Urothelium cell line (cell line): Measurements from ENCODE around the gene PPP2R5A.
"Not testable (repeated sequence)": the region's sequence is repeated elsewhere in the genome, so short reads cannot be mapped to it uniquely, and the experiment has no call there.

Source experiments
- DNase-seq: peaks from one replicate; pipeline ENCODE4 v3.0.0; 2011; ENCODE audit warnings: low spot score, mixed read lengths
- FAIRE-seq: peaks from 2 replicates; lab custom pipeline; 2011; peaks lifted over from hg19 to GRCh38; lab: Jason Lieb, UNC

Gene PPP2R5A

GRCh38 chr1:212294983-212295382 is 9.8 kb downstream of the PPP2R5A start:
- no peak for DNase-seq
- no peak for FAIRE-seq

GRCh38 chr1:212295579-212295978 is 10.4 kb downstream of the PPP2R5A start:
- FAIRE-seq: no peak
- DNase-seq: no peak

GRCh38 chr1:212297338-212297737 is 12.1 kb downstream of the PPP2R5A start:
- no peak for DNase-seq
- FAIRE-seq: no peak

- DNase-seq (no peak), FAIRE-seq (no peak)
These were observed 16.4 kb downstream of the PPP2R5A start for GRCh38 chr1:212301580-212301979.

GRCh38 chr1:212302745-212303383 is 17.7 kb downstream of the PPP2R5A start:
- FAIRE-seq: no peak
- DNase-seq: no peak

- FAIRE-seq: no peak
- no peak for DNase-seq
These were observed 20.1 kb downstream of the PPP2R5A start for GRCh38 chr1:212305342-212305741.

GRCh38 chr1:212305984-212306452 is 20.8 kb downstream of the PPP2R5A start:
- not testable (repeated sequence) for DNase-seq

GRCh38 chr1:212309967-212310366 is 24.8 kb downstream of the PPP2R5A start:
- DNase-seq (no peak), FAIRE-seq (no peak)

More at GRCh38 chr1:212305984-212306452, 20.8 kb downstream of the PPP2R5A start:
- not testable (repeated sequence) for FAIRE-seq

- FAIRE-seq: no peak
- DNase-seq: no peak
These were observed 25.2 kb downstream of the PPP2R5A start for GRCh38 chr1:212310383-212310782.

- DNase-seq: no peak
- no peak for FAIRE-seq
These were observed 26.8 kb downstream of the PPP2R5A start for GRCh38 chr1:212311836-212312497.

- DNase-seq (no peak), FAIRE-seq (no peak)
These were observed 28.4 kb downstream of the PPP2R5A start for GRCh38 chr1:212313616-212314015.

GRCh38 chr1:212315184-212315583 is 30.0 kb downstream of the PPP2R5A start:
- no peak for FAIRE-seq
- DNase-seq: no peak

- FAIRE-seq (no peak), DNase-seq (peak; percentile 4)
These were observed 30.7 kb downstream of the PPP2R5A start for GRCh38 chr1:212315907-212316306.

- DNase-seq (no peak), FAIRE-seq (no peak)
These were observed 32.7 kb downstream of the PPP2R5A start for GRCh38 chr1:212317916-212318315.

GRCh38 chr1:212321031-212321430 is 35.8 kb downstream of the PPP2R5A start:
- FAIRE-seq, DNase-seq: not testable (repeated sequence)

GRCh38 chr1:212323066-212323465 is 37.9 kb downstream of the PPP2R5A start:
- DNase-seq: no peak
- FAIRE-seq: no peak

- FAIRE-seq: no peak
- no peak for DNase-seq
These were observed 41.3 kb downstream of the PPP2R5A start for GRCh38 chr1:212326541-212326940.

- DNase-seq (no peak), FAIRE-seq (no peak)
These were observed 43.0 kb downstream of the PPP2R5A start for GRCh38 chr1:212328248-212328647.

- FAIRE-seq: no peak
- no peak for DNase-seq
These were observed 43.9 kb downstream of the PPP2R5A start for GRCh38 chr1:212329105-212329504.

- DNase-seq: no peak
- no peak for FAIRE-seq
These were observed 55.9 kb downstream of the PPP2R5A start for GRCh38 chr1:212341090-212341489.

- DNase-seq: no peak
- FAIRE-seq: no peak
These were observed 59.7 kb downstream of the PPP2R5A start for GRCh38 chr1:212344905-212345304.

- DNase-seq: no peak
- no peak for FAIRE-seq
These were observed 61.4 kb downstream of the PPP2R5A start for GRCh38 chr1:212346601-212347000.
